Testis (tissue), 3 donors: ENCODE results near the gene VPS26B. TPM values are rescaled to one million over a fixed set of nuclear protein-coding genes. Genes with fewer than 3 reads are reported as not detected.

ENCODE experiments used
- DNase-seq: peaks from one replicate; pipeline ENCODE4 v3.0.0-alpha.2; 2019
- H3K27ac ChIP-seq, 2 donors: fragments of 200-600 bp; sonication (generic); one replicate each; pipeline ENCODE4 v1.5.1; 2019
- H3K27me3 ChIP-seq: fragments of 200-600 bp; sonication (generic); one replicate; pipeline ENCODE4 v1.5.1; 2019
- H3K36me3 ChIP-seq: fragments of 200-600 bp; sonication (generic); one replicate; pipeline ENCODE4 v1.5.1; 2017; ENCODE audit warnings: low read depth; ENCODE audit errors: missing control alignments
- H3K4me1 ChIP-seq: fragments of 200-600 bp; sonication (generic); one replicate; pipeline ENCODE4 v1.5.1; 2019
- H3K4me3 ChIP-seq, 2 donors: fragments of 200-600 bp; sonication (generic); one replicate each; pipeline ENCODE4 v1.5.1; 2017 to 2019
- H3K9me3 ChIP-seq: fragments of 200-600 bp; sonication (generic); one replicate; pipeline ENCODE4 v1.5.1; 2017
- POLR2A ChIP-seq: fragments of 450-650 bp; IDR thresholded peaks from one replicate; pipeline ENCODE4 v1.6.1; 2017; ENCODE audit warnings: antibody characterized with exemption, mild to moderate bottlenecking, moderate library complexity
- WGBS, 2 donors: methylation state at CpG; one replicate each; pipeline ENCODE4 v1.1.5; 2018; 5-methylcytosine and 5-hydroxymethylcytosine counted together
- intact Hi-C: fragments of 100-400 bp; cut with DNase I; formaldehyde crosslinking; loops from one replicate; pipeline ENCODE4 v1.15.1; 2023; ENCODE audit warnings: low total_unique reads
- polyA plus RNA-seq: library from polyadenylated mRNA; stranded (reverse); fragments of 350-450 nt; fragmentation: Illumina TruSeq; extraction: RNeasy Lipid Tissue Mini Kit (QIAGEN cat#74804); gene quantifications from one replicate; pipeline ENCODE4 v1.2.3, GENCODE V29; 2014; ENCODE audit warnings: low read depth, low replicate concordance; ENCODE audit not compliant: insufficient read depth
- total RNA-seq, 2 donors: library from RNA; depleted of rRNA; stranded (reverse); fragments of >200 nt; gene quantifications; one replicate each; pipeline ENCODE4 v1.2.3, GENCODE V29; 2016
- TF ChIP-seq, protein P1 (sequence below), 3 experiments: fragments of 450-650 bp in 2 of 3; fragments of 200-600 bp in 1 of 3; sonication (generic) in 1 of 3; IDR thresholded peaks; one replicate each; pipeline ENCODE4 v1.5.1; 2016 to 2019; ENCODE audit warnings: antibody characterized with exemption in 3 of 3, mild to moderate bottlenecking in 2 of 3, moderate library complexity in 1 of 3

Gene VPS26B
- total and polyA plus RNA-seq, 3 donors from 2014 or later: 54.2 to 84.1 (median 74.0) TPM

DNA sequence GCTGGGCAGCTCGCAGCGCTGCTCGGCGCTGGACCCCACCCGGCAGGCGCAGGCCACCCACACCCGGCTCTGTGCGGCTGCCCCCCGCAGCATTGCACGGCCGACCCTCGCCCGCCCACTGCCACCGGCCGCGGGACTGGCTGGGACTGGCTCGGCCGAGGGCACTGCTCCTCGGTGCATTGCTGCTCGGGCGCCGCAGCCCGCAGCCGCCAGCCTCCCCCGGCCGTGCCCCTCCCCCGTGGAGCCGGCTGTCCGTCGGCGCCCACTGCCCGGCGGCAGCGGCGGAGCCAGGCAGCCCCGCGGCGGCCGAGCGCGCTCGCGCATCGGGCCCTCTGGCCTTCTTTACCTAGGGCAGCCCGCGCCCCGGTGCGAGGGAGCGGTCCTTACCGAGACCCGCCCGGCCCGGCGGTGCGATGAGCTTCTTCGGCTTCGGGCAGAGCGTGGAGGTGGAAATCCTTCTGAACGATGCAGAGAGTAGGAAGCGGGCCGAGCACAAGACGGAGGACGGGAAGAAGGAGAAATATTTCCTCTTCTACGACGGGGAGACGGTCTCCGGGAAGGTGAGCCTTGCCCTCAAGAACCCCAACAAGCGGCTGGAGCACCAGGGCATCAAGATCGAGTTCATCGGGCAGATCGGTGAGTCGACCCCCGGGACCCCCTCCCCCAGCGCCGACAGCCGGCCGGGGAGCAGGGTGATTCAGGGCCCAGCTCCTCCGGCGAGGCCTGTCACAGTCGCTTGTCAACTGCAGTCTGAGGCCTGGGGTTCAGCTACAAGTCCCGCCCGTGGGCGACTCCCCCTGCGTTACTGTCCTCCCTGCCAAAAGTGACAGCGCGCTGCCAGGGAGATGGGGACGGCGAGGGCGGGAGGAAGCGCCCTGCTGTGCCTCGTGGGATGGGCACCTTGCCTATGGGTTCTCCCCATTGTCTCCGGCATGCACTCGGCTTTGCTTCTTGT, 516 bp downstream of the VPS26B start:
- peaks cover 24% of the 10 kb centered on the region for H3K4me1 ChIP-seq
- 0% methylated on average over 27 to 61 of the region's 93 CpGs for WGBS, 2 donors
- H3K27ac ChIP-seq: peak overlapping the region; percentile 51 to 99
- intact Hi-C loops: no loop called here
- H3K27me3 ChIP-seq: no peaks in the 10 kb centered on the region
- H3K4me3 ChIP-seq: peak overlapping the region; percentile 89 to 96
- peak; percentile 75 for DNase-seq
- TF ChIP-seq, protein P1, sequence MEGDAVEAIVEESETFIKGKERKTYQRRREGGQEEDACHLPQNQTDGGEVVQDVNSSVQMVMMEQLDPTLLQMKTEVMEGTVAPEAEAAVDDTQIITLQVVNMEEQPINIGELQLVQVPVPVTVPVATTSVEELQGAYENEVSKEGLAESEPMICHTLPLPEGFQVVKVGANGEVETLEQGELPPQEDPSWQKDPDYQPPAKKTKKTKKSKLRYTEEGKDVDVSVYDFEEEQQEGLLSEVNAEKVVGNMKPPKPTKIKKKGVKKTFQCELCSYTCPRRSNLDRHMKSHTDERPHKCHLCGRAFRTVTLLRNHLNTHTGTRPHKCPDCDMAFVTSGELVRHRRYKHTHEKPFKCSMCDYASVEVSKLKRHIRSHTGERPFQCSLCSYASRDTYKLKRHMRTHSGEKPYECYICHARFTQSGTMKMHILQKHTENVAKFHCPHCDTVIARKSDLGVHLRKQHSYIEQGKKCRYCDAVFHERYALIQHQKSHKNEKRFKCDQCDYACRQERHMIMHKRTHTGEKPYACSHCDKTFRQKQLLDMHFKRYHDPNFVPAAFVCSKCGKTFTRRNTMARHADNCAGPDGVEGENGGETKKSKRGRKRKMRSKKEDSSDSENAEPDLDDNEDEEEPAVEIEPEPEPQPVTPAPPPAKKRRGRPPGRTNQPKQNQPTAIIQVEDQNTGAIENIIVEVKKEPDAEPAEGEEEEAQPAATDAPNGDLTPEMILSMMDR (IDR thresholded peaks at IDR 0.05): no peak
- TF ChIP-seq POLR2A: no peak
- H3K36me3 ChIP-seq: no peaks in the 10 kb centered on the region
- H3K9me3 ChIP-seq: no peaks in the 10 kb centered on the region

DNA sequence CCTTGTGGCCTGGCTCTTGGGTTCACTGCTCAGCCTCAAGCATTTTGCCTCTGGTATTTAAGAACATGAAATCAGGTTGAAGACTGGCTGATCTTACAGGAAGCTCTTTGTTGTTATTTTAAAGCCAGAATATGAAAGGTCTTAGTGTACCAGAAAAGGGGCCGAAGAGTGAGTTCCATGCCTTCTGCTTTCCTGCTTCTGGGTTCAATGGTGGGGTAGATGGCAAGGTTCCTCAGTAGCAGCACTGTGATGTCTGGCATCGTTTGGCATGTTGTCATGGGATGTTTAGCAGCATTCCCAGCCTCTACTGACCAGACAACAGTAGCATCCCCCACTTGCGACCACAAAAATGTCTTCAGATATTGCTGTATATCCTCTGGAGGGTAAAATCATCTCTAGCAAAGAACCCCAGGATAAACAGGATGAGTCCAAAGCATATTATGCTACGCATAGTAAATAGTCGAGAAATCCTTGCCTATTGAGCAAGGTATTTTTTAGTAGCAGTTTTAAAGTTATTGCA, 2.4 kb downstream of the VPS26B start:
- no peak overlapping the region for H3K27ac ChIP-seq
- intact Hi-C loops: no loop called here

DNA sequence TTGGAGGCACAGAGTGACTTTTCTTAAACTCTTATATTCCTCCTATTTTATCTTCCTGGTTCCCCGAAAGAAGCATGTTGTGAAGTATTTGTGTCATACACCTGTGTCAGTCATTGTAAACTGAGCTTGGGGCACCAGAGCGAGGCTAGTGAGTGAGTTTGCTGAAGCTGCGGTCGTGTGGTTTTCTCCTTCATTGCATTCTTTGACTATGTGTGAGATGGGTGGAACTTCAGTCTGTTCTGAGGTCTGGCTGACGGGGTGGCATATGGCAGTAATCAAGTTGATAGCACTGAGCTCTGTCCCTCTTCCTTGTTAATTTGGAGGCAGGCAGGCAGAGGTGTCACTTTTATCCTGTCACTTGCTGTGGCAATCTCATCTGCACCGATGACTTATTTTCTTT, 4.2 kb downstream of the VPS26B start:
- H3K27me3 ChIP-seq: no peaks in the 10 kb centered on the region
- DNase-seq: no peak
- H3K36me3 ChIP-seq: no peaks in the 10 kb centered on the region
- intact Hi-C loops: no loop called here
- 81 to 83% methylated on average over 6 of the region's 6 CpGs for WGBS, 2 donors
- no peaks in the 10 kb centered on the region for H3K9me3 ChIP-seq
- TF ChIP-seq POLR2A: no peak
- TF ChIP-seq, protein P1 (IDR thresholded peaks at IDR 0.05): no peak
- no peak overlapping the region for H3K27ac ChIP-seq
- peaks cover 30% of the 10 kb centered on the region for H3K4me1 ChIP-seq
- H3K4me3 ChIP-seq: no peak overlapping the region

More for the DNA sequence above, 2.4 kb downstream of the VPS26B start:
- Histone ChIP-seq H3K4me1 (peaks cover 36% of the 10 kb centered on the region), H3K27me3 (no peaks in the 10 kb centered on the region), H3K4me3 (no peak overlapping the region), H3K36me3 (no peaks in the 10 kb centered on the region), H3K9me3 (no peaks in the 10 kb centered on the region)
- no peak for TF ChIP-seq POLR2A
- TF ChIP-seq, protein P1 (IDR thresholded peaks at IDR 0.05): no peak
- 76 to 81% methylated on average over 5 of the region's 5 CpGs for WGBS, 2 donors
- no peak for DNase-seq

DNA sequence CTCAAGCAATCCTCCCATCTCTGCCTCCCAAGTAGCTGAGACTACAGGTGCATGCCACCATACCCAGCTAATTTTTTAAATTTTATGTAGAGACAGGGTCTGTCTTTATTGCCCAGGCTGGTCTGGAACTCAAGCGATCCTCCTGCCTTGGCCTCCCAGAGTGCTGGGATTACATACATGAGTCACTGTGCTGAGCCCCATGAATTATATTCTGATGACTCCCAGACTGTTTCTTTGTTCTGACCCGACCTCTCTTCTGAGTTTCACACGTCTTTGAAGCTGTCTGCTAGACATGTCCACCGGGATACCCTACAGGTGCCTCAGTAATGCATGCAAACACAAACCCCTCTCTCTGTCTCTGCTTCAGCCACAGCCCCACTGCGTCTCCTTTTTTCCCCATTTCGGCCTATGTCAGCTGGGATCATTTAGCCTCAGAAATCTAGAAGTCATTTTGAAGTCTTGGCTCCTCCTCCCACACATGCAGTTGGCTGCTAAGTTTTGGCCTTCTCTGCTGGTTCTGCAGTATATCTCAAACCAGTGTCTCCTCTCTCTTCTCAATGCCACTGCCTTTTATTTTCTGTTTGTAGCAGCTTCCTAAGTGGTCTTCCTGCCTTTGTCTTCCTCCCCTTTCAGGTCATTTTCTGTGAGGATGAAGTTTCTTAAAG, 4.8 kb downstream of the VPS26B start:
- peaks cover 30% of the 10 kb centered on the region for H3K4me1 ChIP-seq
- H3K36me3 ChIP-seq: no peaks in the 10 kb centered on the region
- H3K9me3 ChIP-seq: no peaks in the 10 kb centered on the region
- H3K27me3 ChIP-seq: no peaks in the 10 kb centered on the region
- no peak overlapping the region for H3K4me3 ChIP-seq
- intact Hi-C loops: no loop called here
- H3K27ac ChIP-seq: no peak overlapping the region
- 69 to 73% methylated on average over 6 of the region's 6 CpGs for WGBS, 2 donors
- no peak for DNase-seq
- TF ChIP-seq POLR2A: no peak
- TF ChIP-seq, protein P1 (IDR thresholded peaks at IDR 0.05): no peak
